ENCODE measurements around the gene HYAL1. TPM values are rescaled to one million over a fixed set of nuclear protein-coding genes. Genes with fewer than 3 reads are reported as not detected.
A peak's percentile ranks its signal among the peaks of the same experiment; 100 is the strongest.

Gene HYAL1
- total RNA-seq, 4 donors from 2014 or later, result 16.5 to 26.5 (median 20.8) TPM

GRCh38 chr3:50250514-50250913, 52.9 kb downstream of the HYAL1 start:
- no peak overlapping the region for H3K4me3 ChIP-seq
- H3K36me3 ChIP-seq, result peaks cover 0 to 58% (median 10%) of the 10 kb centered on the region in 3 donors
- H3K9me3 ChIP-seq, result no peaks in the 10 kb centered on the region
- WGBS, 2 donors, result 94 to 97% methylated on average over 4 of the region's 4 CpGs
- H3K4me1 ChIP-seq, result peaks cover 0 to 100% (median 81%) of the 10 kb centered on the region in 4 donors
- H3K27me3 ChIP-seq, result no peaks in the 10 kb centered on the region
- TF ChIP-seq POLR2A (IDR thresholded peaks at IDR 0.05) (no peak), EP300 (IDR thresholded peaks at IDR 0.05) (no peak), CTCF (IDR thresholded peaks at IDR 0.05) (no peak)
- peak overlapping the region in 3 of 4 donors; percentile 10 to 96 (median 84) for H3K27ac ChIP-seq
- no peak for DNase-seq (ENCODE audit: low spot score in 2 of 2)

Other genes starting within 250 kb of the HYAL1 start
- 100 to 1,000 TPM; 229 to 286 (median 260) TPM for gene RBM5, start 214.7 kb downstream of the HYAL1 start, total RNA-seq
- 10 to 100 TPM; 14.4 to 58.5 (median 17.4) TPM for gene SEMA3F, start 148.2 kb downstream of the HYAL1 start, total RNA-seq
- not detected for gene GNAT1, start 112.0 kb downstream of the HYAL1 start, total RNA-seq
- 1 to 10 TPM in 2 of 4 donors, under 1 TPM in 2; 0.21 to 8.1 (median 1.5) TPM for gene SLC38A3, start 98.3 kb downstream of the HYAL1 start, total RNA-seq
- gene GNAI2, start 67.4 kb downstream of the HYAL1 start, total RNA-seq, result 100 to 1,000 TPM; 201 to 265 (median 243) TPM
- 100 to 1,000 TPM; 251 to 334 (median 261) TPM for gene SEMA3B, start 34.4 kb downstream of the HYAL1 start, total RNA-seq
- 1 to 10 TPM; 2.0 to 3.1 (median 2.5) TPM for gene LSMEM2, start 24.5 kb downstream of the HYAL1 start, total RNA-seq
- 100 to 1,000 TPM in 1 of 4 donors, 10 to 100 TPM in 3; 42.0 to 129 (median 56.2) TPM for gene IFRD2, start 11.1 kb downstream of the HYAL1 start, total RNA-seq
- 10 to 100 TPM in 1 of 4 donors, 1 to 10 TPM in 3; 1.2 to 17.9 (median 1.8) TPM for gene HYAL3, start 4.2 kb downstream of the HYAL1 start, total RNA-seq
- 10 to 100 TPM; 12.6 to 24.3 (median 15.9) TPM for gene NAA80, start 4.2 kb downstream of the HYAL1 start, total RNA-seq
- gene HYAL2, start 19.2 kb upstream of the HYAL1 start, total RNA-seq, result 100 to 1,000 TPM in 2 of 4 donors, 10 to 100 TPM in 2; 86.9 to 169 (median 129) TPM
- gene TUSC2, start 24.6 kb upstream of the HYAL1 start, total RNA-seq, result 10 to 100 TPM; 19.0 to 31.9 (median 20.8) TPM
- gene RASSF1, start 37.3 kb upstream of the HYAL1 start, total RNA-seq, result 10 to 100 TPM; 77.4 to 99.0 (median 82.6) TPM
- gene ZMYND10, start 42.2 kb upstream of the HYAL1 start, total RNA-seq, result 1 to 10 TPM in 2 of 4 donors, under 1 TPM in 1, not detected in 1; 0.30 to 1.7 (median 1.3) TPM
- gene NPRL2, start 47.2 kb upstream of the HYAL1 start, total RNA-seq, result 10 to 100 TPM; 22.7 to 35.2 (median 27.2) TPM
- gene CYB561D2, start 47.3 kb upstream of the HYAL1 start, total RNA-seq, result 10 to 100 TPM; 16.2 to 21.6 (median 19.2) TPM
- 10 to 100 TPM; 56.7 to 72.4 (median 68.2) TPM for gene TMEM115, start 55.9 kb upstream of the HYAL1 start, total RNA-seq
- 1 to 10 TPM in 2 of 4 donors, under 1 TPM in 2; 0.84 to 2.0 (median 1.2) TPM for gene CACNA2D2, start 200.1 kb upstream of the HYAL1 start, total RNA-seq

Measured in tibial nerve (tissue), 4 donors.